Thoracic aorta (tissue), 2 donors: ENCODE data around the gene RNF144B. TPM values are rescaled to one million over a fixed set of nuclear protein-coding genes. Genes with fewer than 3 reads are reported as not detected.

ENCODE experiments used
- ATAC-seq: fragments of 150-250 bp; one replicate; pipeline ENCODE4 v1.8.0; 2017; ENCODE audit warnings: low read depth; ENCODE audit not compliant: insufficient number of reproducible peaks, low FRiP score
- DNase-seq: peaks from one replicate; pipeline ENCODE4 v3.0.0-alpha.2; 2020; ENCODE audit warnings: low spot score
- H3K27ac ChIP-seq, 2 donors: fragments of 200-600 bp; sonication (generic); 1 replicate in 1 of 2; 2 replicates in 1 of 2; pipeline ENCODE4 v1.5.1; 2016; ENCODE audit warnings: mild to moderate bottlenecking in 2 of 2, moderate library complexity in 2 of 2
- H3K27me3 ChIP-seq: fragments of 200-600 bp; sonication (generic); replicated peaks from 2 replicates; pipeline ENCODE4 v1.6.0; 2016; ENCODE audit warnings: mild to moderate bottlenecking; ENCODE audit not compliant: insufficient read depth
- H3K36me3 ChIP-seq: fragments of 200-600 bp; sonication (generic); one replicate; pipeline ENCODE4 v1.5.1; 2016
- H3K4me1 ChIP-seq, 2 donors: fragments of 200-600 bp; sonication (generic); 1 replicate in 1 of 2; 2 replicates in 1 of 2; pipeline versions ENCODE4 v1.5.1 to v1.6.0; 2016; ENCODE audit warnings: low read depth in 2 of 2, mild to moderate bottlenecking in 1 of 2; ENCODE audit not compliant: control insufficient read depth in 1 of 2
- H3K4me3 ChIP-seq: fragments of 200-600 bp; sonication (generic); 2 replicates; pipeline ENCODE4 v1.5.1; 2016; ENCODE audit warnings: mild to moderate bottlenecking
- H3K9me3 ChIP-seq: fragments of 200-600 bp; sonication (generic); 2 replicates; pipeline ENCODE4 v1.5.1; 2016
- total RNA-seq, 2 donors: library from RNA; depleted of rRNA; stranded (reverse); fragments of >200 nt; gene quantifications; one replicate each; pipeline versions ENCODE4 v1.1.0 to v1.2.3, GENCODE V29; 2016
- TF ChIP-seq, protein P1 (sequence below): fragments of 200-600 bp; sonication (generic); IDR thresholded peaks from one replicate; pipeline ENCODE4 v1.5.1; 2019; ENCODE audit warnings: antibody characterized with exemption

The RNF144B gene
- total RNA-seq, 2 donors from 2014 or later: 15.8 to 24.3 TPM

DNA sequence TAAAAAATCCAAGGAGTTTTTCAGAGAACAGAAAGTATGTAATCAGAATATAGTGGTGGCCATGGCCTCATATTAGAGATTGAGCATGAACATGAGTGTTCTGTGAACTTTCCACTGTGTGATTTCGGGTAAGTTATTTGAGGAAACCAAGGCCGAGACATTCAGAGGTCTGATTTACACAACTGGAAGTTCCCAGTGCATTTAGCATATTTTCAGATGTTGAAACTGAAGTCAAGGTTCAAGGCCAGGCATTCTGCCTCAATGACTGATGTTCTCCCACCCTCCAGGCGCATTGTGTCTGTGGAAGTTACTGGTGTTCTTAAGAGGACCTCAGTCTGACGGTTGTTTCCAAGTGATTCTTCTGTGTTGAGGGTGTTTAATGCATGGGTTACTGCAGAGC lies 26.2 kb downstream of the RNF144B start:
- Histone ChIP-seq H3K27me3 (no peaks in the 10 kb centered on the region), H3K4me3 (no peak overlapping the region), H3K27ac (no peak overlapping the region), H3K4me1 (peaks cover 9 to 11% of the 10 kb centered on the region in 2 donors), H3K9me3 (no peaks in the 10 kb centered on the region), H3K36me3 (no peaks in the 10 kb centered on the region)
- DNase-seq (no peak), ATAC-seq (no peak)
- TF ChIP-seq, protein P1, sequence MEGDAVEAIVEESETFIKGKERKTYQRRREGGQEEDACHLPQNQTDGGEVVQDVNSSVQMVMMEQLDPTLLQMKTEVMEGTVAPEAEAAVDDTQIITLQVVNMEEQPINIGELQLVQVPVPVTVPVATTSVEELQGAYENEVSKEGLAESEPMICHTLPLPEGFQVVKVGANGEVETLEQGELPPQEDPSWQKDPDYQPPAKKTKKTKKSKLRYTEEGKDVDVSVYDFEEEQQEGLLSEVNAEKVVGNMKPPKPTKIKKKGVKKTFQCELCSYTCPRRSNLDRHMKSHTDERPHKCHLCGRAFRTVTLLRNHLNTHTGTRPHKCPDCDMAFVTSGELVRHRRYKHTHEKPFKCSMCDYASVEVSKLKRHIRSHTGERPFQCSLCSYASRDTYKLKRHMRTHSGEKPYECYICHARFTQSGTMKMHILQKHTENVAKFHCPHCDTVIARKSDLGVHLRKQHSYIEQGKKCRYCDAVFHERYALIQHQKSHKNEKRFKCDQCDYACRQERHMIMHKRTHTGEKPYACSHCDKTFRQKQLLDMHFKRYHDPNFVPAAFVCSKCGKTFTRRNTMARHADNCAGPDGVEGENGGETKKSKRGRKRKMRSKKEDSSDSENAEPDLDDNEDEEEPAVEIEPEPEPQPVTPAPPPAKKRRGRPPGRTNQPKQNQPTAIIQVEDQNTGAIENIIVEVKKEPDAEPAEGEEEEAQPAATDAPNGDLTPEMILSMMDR: no peak

DNA sequence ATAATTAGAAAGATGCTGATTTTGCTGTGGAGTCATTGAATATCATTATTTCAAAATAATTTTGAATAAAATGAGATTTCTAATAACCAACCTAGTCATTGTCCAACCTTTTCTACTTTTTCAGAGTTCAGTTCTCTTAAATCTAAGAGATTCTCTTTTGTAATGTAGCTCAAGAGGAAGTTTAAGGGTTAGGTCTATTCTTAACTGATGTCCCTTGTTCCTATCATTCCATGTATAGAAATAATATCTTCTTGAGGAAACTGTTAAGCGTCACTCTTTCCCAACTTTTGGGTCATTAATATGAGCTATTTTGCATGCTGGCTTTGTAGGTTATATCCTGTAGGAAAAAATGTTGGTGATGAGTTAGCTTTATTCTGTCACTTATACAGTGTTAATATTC lies 27.0 kb downstream of the RNF144B start:
- Histone ChIP-seq H3K4me1 (peaks cover 9 to 11% of the 10 kb centered on the region in 2 donors), H3K27me3 (no peaks in the 10 kb centered on the region), H3K27ac (no peak overlapping the region), H3K9me3 (no peaks in the 10 kb centered on the region), H3K4me3 (no peak overlapping the region), H3K36me3 (no peaks in the 10 kb centered on the region)
- TF ChIP-seq, protein P1: no peak
- no peak for DNase-seq
- ATAC-seq: no peak

DNA sequence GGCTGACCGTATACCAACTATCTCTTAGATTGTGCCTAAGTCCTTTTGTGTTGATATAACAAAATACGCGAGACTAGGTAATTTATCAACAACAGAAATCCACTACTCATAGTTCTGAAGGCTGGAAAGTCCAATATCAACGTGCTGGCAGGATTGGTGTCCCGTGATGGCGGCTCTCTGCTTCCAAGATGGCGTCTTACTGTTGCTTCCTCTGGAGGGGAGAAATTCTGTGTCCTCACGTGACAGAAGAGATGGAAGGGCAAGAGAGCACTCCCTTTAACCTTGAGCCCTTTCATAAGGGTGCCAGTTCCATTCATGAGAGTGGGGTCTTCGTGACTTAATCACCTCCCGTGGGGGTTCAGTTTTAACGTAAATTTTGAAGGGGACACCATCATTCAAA lies 28.1 kb downstream of the RNF144B start:
- DNase-seq: no peak
- Histone ChIP-seq H3K27ac (peak overlapping the region; percentile 52 to 55), H3K4me3 (no peak overlapping the region)

DNA sequence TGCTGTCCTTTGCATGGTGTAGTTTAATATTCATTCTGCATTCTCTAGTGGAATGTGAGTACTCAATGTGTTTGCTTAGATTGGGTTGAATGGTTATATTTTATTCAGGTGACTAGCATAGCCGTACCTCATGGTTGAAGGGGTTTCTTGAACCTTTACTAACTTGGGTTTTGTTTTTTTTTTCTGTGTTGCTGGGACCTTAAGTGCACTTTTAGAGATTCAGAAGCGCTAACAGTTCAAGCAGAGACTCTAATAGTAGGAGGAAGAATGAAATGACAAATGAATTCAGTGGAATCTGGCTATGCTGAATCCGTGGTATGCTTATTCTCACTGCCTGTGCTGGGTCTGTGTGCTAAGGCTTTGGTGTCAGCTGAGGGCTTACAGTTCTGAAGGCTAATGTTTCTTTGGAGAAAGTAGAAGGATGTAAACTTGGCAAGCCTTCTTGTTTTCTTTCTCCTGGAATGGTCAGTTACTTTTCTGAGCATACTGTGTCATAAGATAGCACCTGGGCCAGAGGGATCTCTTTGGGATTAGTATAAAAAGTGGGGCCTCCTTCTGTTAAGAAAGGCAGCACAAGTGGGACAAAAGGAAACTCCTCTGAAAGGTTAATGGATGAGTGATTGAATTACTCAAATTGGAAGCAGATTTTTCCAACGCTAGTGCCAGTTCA lies 28.7 kb downstream of the RNF144B start:
- DNase-seq (no peak), ATAC-seq (peak; percentile 67)
- peaks cover 9 to 11% of the 10 kb centered on the region in 2 donors for H3K4me1 ChIP-seq
- no peaks in the 10 kb centered on the region for H3K36me3 ChIP-seq
- peak overlapping the region; percentile 32 for H3K4me3 ChIP-seq
- peak overlapping the region; percentile 52 to 55 for H3K27ac ChIP-seq
- TF ChIP-seq, protein P1: no peak
- H3K9me3 ChIP-seq: no peaks in the 10 kb centered on the region
- H3K27me3 ChIP-seq: no peaks in the 10 kb centered on the region

More for the DNA sequence above, 28.1 kb downstream of the RNF144B start:
- Histone ChIP-seq H3K9me3 (no peaks in the 10 kb centered on the region), H3K27me3 (no peaks in the 10 kb centered on the region), H3K36me3 (no peaks in the 10 kb centered on the region), H3K4me1 (peaks cover 9 to 11% of the 10 kb centered on the region in 2 donors)
- no peak for ATAC-seq
- TF ChIP-seq, protein P1: no peak

DNA sequence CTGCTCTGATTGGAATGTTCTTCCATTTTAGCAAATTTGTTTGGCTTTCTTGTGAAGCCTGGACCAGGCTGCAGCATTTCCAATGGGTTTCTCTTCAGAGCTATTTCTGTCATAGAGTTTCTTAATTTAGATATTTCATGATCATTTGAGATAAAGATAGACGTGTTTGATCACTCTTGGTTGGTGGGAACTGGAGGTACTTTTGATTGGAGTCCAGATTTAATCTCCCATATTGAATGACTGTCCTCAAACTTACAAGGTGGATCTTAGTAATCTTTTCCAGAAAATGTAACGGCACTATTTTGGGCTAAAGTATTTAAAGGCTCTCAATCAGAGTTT lies 29.2 kb downstream of the RNF144B start:
- TF ChIP-seq, protein P1: no peak
- no peaks in the 10 kb centered on the region for H3K27me3 ChIP-seq
- peak overlapping the region; percentile 50 to 52 for H3K27ac ChIP-seq
- no peaks in the 10 kb centered on the region for H3K9me3 ChIP-seq
- ATAC-seq (no peak), DNase-seq (no peak)
- no peaks in the 10 kb centered on the region for H3K36me3 ChIP-seq
- peak overlapping the region; percentile 32 for H3K4me3 ChIP-seq
- H3K4me1 ChIP-seq: peaks cover 9 to 11% of the 10 kb centered on the region in 2 donors
